ENCODE results near the gene SPC24. TPM values are rescaled to one million over a fixed set of nuclear protein-coding genes. Genes with fewer than 3 reads are reported as not detected.

Gene SPC24
- total and polyA plus RNA-seq, 9 of the 15 experiments (the other 6 are each of a cell fraction or from before 2014, with no cell fraction given): 18.2 to 154 (median 60.9) TPM

DNA sequence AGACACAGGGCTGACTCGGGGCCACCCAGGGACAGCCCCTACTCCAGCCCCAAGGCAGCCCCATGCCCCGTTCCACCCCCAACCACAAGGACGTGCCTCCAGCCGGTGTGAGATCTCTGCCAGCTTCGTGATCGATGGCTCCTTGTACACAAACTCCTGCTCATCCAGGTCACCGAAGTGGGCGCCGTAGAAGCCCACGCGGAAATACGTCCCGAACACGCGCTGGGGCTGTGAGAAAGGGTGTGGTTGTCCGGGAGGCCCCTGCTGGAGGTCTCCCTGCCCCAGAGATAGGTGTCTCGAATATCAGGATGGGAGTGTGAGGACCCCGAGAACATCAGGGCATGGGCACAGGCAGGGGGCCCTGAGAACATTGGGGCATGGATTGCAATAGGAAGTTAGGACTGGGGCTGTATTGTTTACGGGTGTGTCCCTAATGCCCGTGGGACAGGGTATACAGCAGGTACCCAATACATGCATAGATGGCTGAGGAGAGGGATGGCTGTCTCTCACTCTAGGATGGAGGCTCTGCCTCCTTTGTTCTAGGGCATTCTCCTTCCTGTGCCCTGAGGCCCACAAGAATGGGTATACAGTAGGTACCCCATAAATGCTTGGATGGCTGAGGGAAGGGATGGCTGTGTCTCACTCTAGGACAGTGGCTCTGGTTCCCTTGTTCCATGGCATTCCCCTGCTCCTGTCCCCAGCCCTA is 47.1 kb upstream of the SPC24 start:
- H3K9ac ChIP-seq (ENCODE audit: insufficient read depth in 1 of 2, low read depth in 2 of 2, low read length in 2 of 2): peak overlapping the region in 1 of 2 experiments; percentile 82; a peak in 1 of 4 replicates
- H3K4me2 ChIP-seq (ENCODE audit: insufficient read depth, low read length): no peak overlapping the region
- no peaks in the 10 kb centered on the region for H3K79me2 ChIP-seq (ENCODE audit: control insufficient read depth, insufficient read depth, low read length)
- peak overlapping the region; percentile 76; the same call in 1 of the 2 replicates for H2AFZ ChIP-seq (ENCODE audit: low read depth, low read length)
- no peak overlapping the region for H3K27ac ChIP-seq (ENCODE audit: extremely low read depth, low read depth, low read length)
- intact Hi-C loops (cut with micrococcal nuclease): loop anchor here (1.0 to 2.0 kb wide), 3 partner anchors 65 to 260 kb away; no protein-coding TSS in a partner anchor
- ATAC-seq (no peak), FAIRE-seq (peak; percentile 29), DNase-seq (ENCODE audit: extremely low read depth in 1 of 4, low spot score in 3 of 4) (no peak)
- no peak overlapping the region for H3K4me3 ChIP-seq
- TF ChIP-seq ZKSCAN8 (CRISPR knock-in tag; IDR thresholded peaks at IDR 0.05): peak; percentile 98
- no peak for TF ChIP-seq GATA2 (CRISPR knock-in tag; IDR thresholded peaks at IDR 0.05)
- no peak for TF ChIP-seq RBM22 (IDR thresholded peaks at IDR 0.05; ENCODE audit: low read depth, low read length, poor library complexity, severe bottlenecking)
- TF ChIP-seq ZBTB11 (CRISPR knock-in tag; IDR thresholded peaks at IDR 0.05): no peak
- no peak for TF ChIP-seq TAL1 (IDR thresholded peaks at IDR 0.05)
- TF ChIP-seq PBX2 (CRISPR knock-in tag; IDR thresholded peaks at IDR 0.05; ENCODE audit: low read depth): no peak
- TF ChIP-seq PBX2 (tag; conservative IDR thresholded peaks at IDR 0.05; ENCODE audit: low read depth): no peak
- TF ChIP-seq KLF10 (CRISPR knock-in tag; IDR thresholded peaks at IDR 0.05): no peak
- no peak for TF ChIP-seq ZNF384 (IDR thresholded peaks at IDR 0.05; ENCODE audit: low read depth, low read length)
- H3K36me3 ChIP-seq (ENCODE audit: control insufficient read depth, insufficient read depth, low read length): no peaks in the 10 kb centered on the region
- no peaks in the 10 kb centered on the region for H3K27me3 ChIP-seq (ENCODE audit: control insufficient read depth in 2 of 2, insufficient read depth in 2 of 2, low read length in 2 of 2)
- H3K9me1 ChIP-seq (ENCODE audit: control insufficient read depth, insufficient read depth, low read length): no peaks in the 10 kb centered on the region
- CTCF ChIA-PET (ENCODE audit: low intra/inter-chr PET ratio): interaction anchor here (1.1 to 2.3 kb wide), 3 partner anchors 65 to 168 kb away, joined by 6 to 34 read pairs (median 8); no protein-coding TSS in a partner anchor
- in situ Hi-C loops (cut with MboI): loop anchor here (5.0 kb wide), 2 partner anchors 70 to 165 kb away; no protein-coding TSS in a partner anchor
- POLR2A ChIA-PET: interaction anchor here (0.6 kb wide), 1 partner anchor 93 kb away, joined by 3 read pairs; no protein-coding TSS in a partner anchor
- WGBS (ENCODE audit: insufficient coverage, low coverage, missing lambda C conversion rate): 78% methylated on average over 18 of the region's 20 CpGs
- H4K20me1 ChIP-seq (replicated peaks; ENCODE audit: control insufficient read depth, insufficient read depth, low read length): no peaks in the 10 kb centered on the region
- BruUV-seq (replicated peaks): no TSS peak
- H3K4me1 ChIP-seq (replicated peaks in 1 of 2; ENCODE audit: control insufficient read depth in 2 of 2, insufficient read depth in 2 of 2, low read length in 2 of 2): peaks cover 17 to 40% of the 10 kb centered on the region in 2 experiments
- no peaks in the 10 kb centered on the region for H3K9me3 ChIP-seq (replicated peaks; ENCODE audit: control insufficient read depth, insufficient read depth, low read depth, low read length)
